Upper lobe of left lung (tissue), 4 donors: Measurements from ENCODE around the gene PRKCQ.

ENCODE experiments used
- POLR2A ChIP-seq, 4 donors: fragments of 450-650 bp; IDR thresholded peaks; one replicate each; pipeline ENCODE4 v1.5.1; 2016 to 2017; ENCODE audit warnings: antibody characterized with exemption in 4 of 4, mild to moderate bottlenecking in 2 of 4
- POLR2AphosphoS5 ChIP-seq, 2 donors: sonication (generic); formaldehyde crosslinking; IDR thresholded peaks; one replicate each; pipeline ENCODE4 v1.5.1; 2017; ENCODE audit warnings: antibody characterized with exemption in 2 of 2
- TF ChIP-seq, protein P1 (sequence below), 6 experiments: fragments of 450-650 bp in 4 of 6; fragments of 200-600 bp in 2 of 6; sonication (generic) in 2 of 6; IDR thresholded peaks; one replicate each; pipeline ENCODE4 v1.5.1; 2016 to 2019; ENCODE audit warnings: antibody characterized with exemption in 6 of 6

DNA sequence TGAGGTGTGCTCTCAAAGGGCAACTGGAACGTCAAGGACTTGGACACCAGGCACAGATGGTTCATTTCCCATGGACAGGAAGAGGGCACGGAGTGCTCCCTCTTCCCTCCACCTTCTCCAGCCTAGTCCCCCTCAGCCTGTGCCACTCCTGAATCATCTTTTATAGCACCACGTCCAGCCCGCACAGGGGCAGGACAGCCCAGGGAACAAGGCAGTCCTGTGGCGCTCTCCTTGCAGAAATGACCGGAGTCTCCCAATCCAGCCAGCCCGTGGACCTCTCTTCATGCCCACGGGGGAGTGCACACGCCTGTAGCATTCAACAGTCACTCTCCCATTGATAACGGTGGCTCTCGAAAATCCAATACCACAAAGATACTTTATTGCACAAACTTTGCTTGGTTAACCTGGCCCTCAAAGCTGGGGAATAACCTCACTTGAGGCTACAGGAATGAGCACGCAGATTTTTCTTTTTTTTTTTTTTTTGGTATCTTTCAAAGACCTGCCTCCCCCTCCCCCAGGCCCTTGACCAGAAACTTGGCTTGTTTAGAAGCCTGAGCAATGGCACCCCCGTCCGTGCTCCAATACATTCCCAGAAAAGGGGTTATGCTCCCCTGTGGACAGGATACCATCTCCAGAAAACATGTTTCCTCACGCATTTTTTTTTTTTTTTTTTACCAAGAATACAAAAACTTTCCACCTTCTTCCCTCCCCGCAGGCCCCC, 733 bp downstream of the PRKCQ start:
- TF ChIP-seq POLR2A (IDR thresholded peaks at IDR 0.05) (no peak), POLR2AphosphoS5 (IDR thresholded peaks at IDR 0.05) (no peak)
- TF ChIP-seq, protein P1, sequence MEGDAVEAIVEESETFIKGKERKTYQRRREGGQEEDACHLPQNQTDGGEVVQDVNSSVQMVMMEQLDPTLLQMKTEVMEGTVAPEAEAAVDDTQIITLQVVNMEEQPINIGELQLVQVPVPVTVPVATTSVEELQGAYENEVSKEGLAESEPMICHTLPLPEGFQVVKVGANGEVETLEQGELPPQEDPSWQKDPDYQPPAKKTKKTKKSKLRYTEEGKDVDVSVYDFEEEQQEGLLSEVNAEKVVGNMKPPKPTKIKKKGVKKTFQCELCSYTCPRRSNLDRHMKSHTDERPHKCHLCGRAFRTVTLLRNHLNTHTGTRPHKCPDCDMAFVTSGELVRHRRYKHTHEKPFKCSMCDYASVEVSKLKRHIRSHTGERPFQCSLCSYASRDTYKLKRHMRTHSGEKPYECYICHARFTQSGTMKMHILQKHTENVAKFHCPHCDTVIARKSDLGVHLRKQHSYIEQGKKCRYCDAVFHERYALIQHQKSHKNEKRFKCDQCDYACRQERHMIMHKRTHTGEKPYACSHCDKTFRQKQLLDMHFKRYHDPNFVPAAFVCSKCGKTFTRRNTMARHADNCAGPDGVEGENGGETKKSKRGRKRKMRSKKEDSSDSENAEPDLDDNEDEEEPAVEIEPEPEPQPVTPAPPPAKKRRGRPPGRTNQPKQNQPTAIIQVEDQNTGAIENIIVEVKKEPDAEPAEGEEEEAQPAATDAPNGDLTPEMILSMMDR (IDR thresholded peaks at IDR 0.05): no peak
